Uterus (tissue), 2 donors: ENCODE results near the gene SPIRE1.

ENCODE experiments used
- CTCF ChIP-seq, 4 experiments: fragments of 200-600 bp in 2 of 4; fragments of 450-650 bp in 2 of 4; sonication (generic) in 2 of 4; IDR thresholded peaks; one replicate each; pipeline ENCODE4 v1.5.1; 2016 to 2019; ENCODE audit warnings: antibody characterized with exemption in 4 of 4, mild to moderate bottlenecking in 2 of 4, moderate library complexity in 1 of 4
- POLR2A ChIP-seq, 2 donors: fragments of 450-650 bp; IDR thresholded peaks; one replicate each; pipeline ENCODE4 v1.6.1; 2016; ENCODE audit warnings: antibody characterized with exemption in 2 of 2, mild to moderate bottlenecking in 1 of 2, moderate library complexity in 1 of 2

GRCh38 chr18:12474146-12474545 is 183.8 kb downstream of the SPIRE1 start:
- no peak for TF ChIP-seq CTCF (IDR thresholded peaks at IDR 0.05)
- no peak for TF ChIP-seq POLR2A (IDR thresholded peaks at IDR 0.05)
